Glutamatergic neuron (in vitro differentiated cells): Measurements from ENCODE around the gene DNAAF8. TPM values are rescaled to one million over a fixed set of nuclear protein-coding genes. Genes with fewer than 3 reads are reported as not detected.

Experiments used
- DNase-seq: peaks from one replicate; pipeline ENCODE4 v3.0.0; 2022
- H3K27ac Mint-ChIP-seq: one replicate; pipeline ENCODE4 v1.8.0; 2020; ENCODE audit warnings: mild to moderate bottlenecking, mixed read lengths, inconsistent platforms; ENCODE audit not compliant: unreplicated experiment
- H3K27me3 Mint-ChIP-seq: one replicate; pipeline ENCODE4 v1.8.0; 2020; ENCODE audit warnings: mild to moderate bottlenecking, moderate library complexity, mixed read lengths, inconsistent platforms; ENCODE audit not compliant: unreplicated experiment
- H3K36me3 Mint-ChIP-seq: one replicate; pipeline ENCODE4 v1.8.0; 2020; ENCODE audit warnings: mild to moderate bottlenecking, mixed read lengths, inconsistent platforms; ENCODE audit not compliant: unreplicated experiment
- H3K4me1 Mint-ChIP-seq: one replicate; pipeline ENCODE4 v1.8.0; 2020; ENCODE audit warnings: mild to moderate bottlenecking, low read depth, mixed read lengths, inconsistent platforms; ENCODE audit not compliant: unreplicated experiment
- H3K4me3 Mint-ChIP-seq: one replicate; pipeline ENCODE4 v1.8.0; 2020; ENCODE audit warnings: mild to moderate bottlenecking, mixed read lengths, inconsistent platforms; ENCODE audit not compliant: unreplicated experiment
- H3K9me3 Mint-ChIP-seq: one replicate; pipeline ENCODE4 v1.8.0; 2020; ENCODE audit warnings: mild to moderate bottlenecking, moderate library complexity, mixed read lengths, inconsistent platforms; ENCODE audit not compliant: unreplicated experiment
- CTCF ChIP-seq: fragments of 200-600 bp; sonication (generic); IDR thresholded peaks from one replicate; pipeline ENCODE4 v1.5.0; 2021; ENCODE audit not compliant: partially characterized antibody, unreplicated experiment
- total RNA-seq: library from RNA; stranded (reverse); fragmentation: NEBNext Ultra II Directional; extraction: Animal tissue kit (Norgen Biotek cat#: 25700); gene quantifications from one replicate; pipeline ENCODE4 v1.2.1, GENCODE V29; 2021; ENCODE audit not compliant: unreplicated experiment

The DNAAF8 gene
- total RNA-seq, 1 donor from 2014 or later: 0.59 TPM

- no peaks in the 10 kb centered on the region for H3K27me3 Mint-ChIP-seq
- H3K36me3 Mint-ChIP-seq: no peaks in the 10 kb centered on the region
- DNase-seq: no peak
- no peak for TF ChIP-seq CTCF
- H3K4me3 Mint-ChIP-seq: peak overlapping the region; percentile 31
- peaks cover 16% of the 10 kb centered on the region for H3K4me1 Mint-ChIP-seq
- H3K27ac Mint-ChIP-seq: peak overlapping the region; percentile 65
- no peaks in the 10 kb centered on the region for H3K9me3 Mint-ChIP-seq
These were observed 9.6 kb upstream of the DNAAF8 start for GRCh38 chr16:4724661-4725270.

- H3K4me3 Mint-ChIP-seq: no peak overlapping the region
- no peaks in the 10 kb centered on the region for H3K36me3 Mint-ChIP-seq
- H3K4me1 Mint-ChIP-seq: peaks cover 16% of the 10 kb centered on the region
These were observed 7.7 kb upstream of the DNAAF8 start for GRCh38 chr16:4726616-4727015.

GRCh38 chr16:4728676-4729075 lies 5.7 kb upstream of the DNAAF8 start:
- no peaks in the 10 kb centered on the region for H3K36me3 Mint-ChIP-seq
- peaks cover 2% of the 10 kb centered on the region for H3K9me3 Mint-ChIP-seq
- H3K27ac Mint-ChIP-seq: peak overlapping the region; percentile 31
- peaks cover 16% of the 10 kb centered on the region for H3K4me1 Mint-ChIP-seq
- no peak overlapping the region for H3K4me3 Mint-ChIP-seq
- TF ChIP-seq CTCF: no peak
- H3K27me3 Mint-ChIP-seq: no peaks in the 10 kb centered on the region
- no peak for DNase-seq

More at GRCh38 chr16:4726616-4727015, 7.7 kb upstream of the DNAAF8 start:
- Mint-ChIP-seq H3K27ac (no peak overlapping the region), H3K27me3 (no peaks in the 10 kb centered on the region), H3K9me3 (no peaks in the 10 kb centered on the region)
- no peak for DNase-seq
- no peak for TF ChIP-seq CTCF

- Mint-ChIP-seq H3K27ac (no peak overlapping the region), H3K4me1 (peaks cover 12% of the 10 kb centered on the region), H3K27me3 (peaks cover under 1% of the 10 kb centered on the region), H3K36me3 (no peaks in the 10 kb centered on the region), H3K9me3 (peaks cover 3% of the 10 kb centered on the region), H3K4me3 (no peak overlapping the region)
- TF ChIP-seq CTCF: no peak
- DNase-seq: no peak
These were observed 4.5 kb upstream of the DNAAF8 start for GRCh38 chr16:4729876-4730275.

- peak overlapping the region; percentile 38 for H3K27ac Mint-ChIP-seq
These were observed 1.1 kb upstream of the DNAAF8 start for GRCh38 chr16:4733211-4733742.

More at GRCh38 chr16:4733211-4733742, 1.1 kb upstream of the DNAAF8 start:
- Mint-ChIP-seq H3K9me3 (peaks cover 6% of the 10 kb centered on the region), H3K4me1 (peaks cover 12% of the 10 kb centered on the region), H3K27me3 (peaks cover 3% of the 10 kb centered on the region), H3K4me3 (peak overlapping the region; percentile 93), H3K36me3 (no peaks in the 10 kb centered on the region)
- no peak for DNase-seq
- TF ChIP-seq CTCF: no peak
